RWPE2 (cell line): ENCODE measurements around the gene CHST13.
A peak's percentile ranks its signal among the peaks of the same experiment; 100 is the strongest.

ENCODE experiments used
- ATAC-seq: fragments of 200-7000 bp; cut with Tn5 transposase; 3 replicates; pipeline ENCODE4 v1.9.1; 2021; ENCODE audit warnings: low read depth
- DNase-seq: peaks from one replicate; pipeline ENCODE4 v3.0.0-alpha.2; 2020; ENCODE audit warnings: low spot score
- H3K27ac ChIP-seq: fragments of 450-650 bp; 2 replicates; pipeline ENCODE4 v1.5.1; 2017; ENCODE audit warnings: mild to moderate bottlenecking; ENCODE audit not compliant: poor library complexity, severe bottlenecking
- H3K27me3 ChIP-seq: fragments of 250-450 bp; sonication (Bioruptor Pico); 2 replicates; pipeline ENCODE4 v1.5.1; 2021; ENCODE audit warnings: mild to moderate bottlenecking, moderate library complexity; ENCODE audit not compliant: insufficient read depth, poor library complexity, severe bottlenecking
- H3K36me3 ChIP-seq: fragments of 250-450 bp; sonication (Bioruptor Pico); 2 replicates; pipeline ENCODE4 v1.5.1; 2020; ENCODE audit warnings: low read depth, mild to moderate bottlenecking, moderate library complexity
- H3K4me1 ChIP-seq: fragments of 250-450 bp; sonication (Bioruptor Pico); 2 replicates; pipeline ENCODE4 v1.5.1; 2021; ENCODE audit warnings: mild to moderate bottlenecking, moderate library complexity; ENCODE audit not compliant: insufficient read depth, poor library complexity, severe bottlenecking
- H3K4me3 ChIP-seq: fragments of 250-450 bp; sonication (Bioruptor Pico); 2 replicates; pipeline ENCODE4 v1.5.1; 2021; ENCODE audit warnings: mild to moderate bottlenecking, moderate library complexity; ENCODE audit not compliant: severe bottlenecking
- H3K9me3 ChIP-seq: fragments of 250-450 bp; sonication (Bioruptor Pico); 2 replicates; pipeline ENCODE4 v1.5.1; 2021; ENCODE audit warnings: mild to moderate bottlenecking, moderate library complexity; ENCODE audit not compliant: severe bottlenecking
- CTCF ChIP-seq: fragments of 450-650 bp; IDR thresholded peaks from one replicate; pipeline ENCODE4 v1.5.1; 2017; ENCODE audit warnings: mild to moderate bottlenecking, moderate library complexity; ENCODE audit not compliant: poor library complexity, severe bottlenecking

The CHST13 gene

GRCh38 chr3:126485176-126485897 is 38.6 kb upstream of the CHST13 start:
- Histone ChIP-seq H3K27me3 (no peaks in the 10 kb centered on the region), H3K4me1 (peaks cover 11% of the 10 kb centered on the region), H3K4me3 (no peak overlapping the region), H3K9me3 (no peaks in the 10 kb centered on the region), H3K36me3 (no peaks in the 10 kb centered on the region), H3K27ac (no peak overlapping the region)
- ATAC-seq (no peak), DNase-seq (no peak)
- TF ChIP-seq CTCF = no peak

GRCh38 chr3:126485956-126486355 is 38.0 kb upstream of the CHST13 start:
- Histone ChIP-seq H3K36me3 (no peaks in the 10 kb centered on the region), H3K27me3 (no peaks in the 10 kb centered on the region), H3K4me3 (no peak overlapping the region), H3K9me3 (no peaks in the 10 kb centered on the region), H3K27ac (peak overlapping the region; percentile 44), H3K4me1 (peaks cover 11% of the 10 kb centered on the region)
- TF ChIP-seq CTCF = no peak
- DNase-seq (no peak), ATAC-seq (no peak)

GRCh38 chr3:126486360-126486847 is 37.6 kb upstream of the CHST13 start:
- peak overlapping the region; percentile 44 for H3K27ac ChIP-seq
- TF ChIP-seq CTCF = no peak
- H3K4me3 ChIP-seq = no peak overlapping the region

GRCh38 chr3:126487151-126487771 is 36.7 kb upstream of the CHST13 start:
- DNase-seq = no peak
- H3K27ac ChIP-seq = peak overlapping the region; percentile 44
- H3K4me3 ChIP-seq = no peak overlapping the region
- no peaks in the 10 kb centered on the region for H3K36me3 ChIP-seq
- peaks cover 11% of the 10 kb centered on the region for H3K4me1 ChIP-seq
- H3K9me3 ChIP-seq = no peaks in the 10 kb centered on the region
- peak; percentile 10 for TF ChIP-seq CTCF
- H3K27me3 ChIP-seq = no peaks in the 10 kb centered on the region
- peak; percentile 79 for ATAC-seq

More at GRCh38 chr3:126486360-126486847, 37.6 kb upstream of the CHST13 start:
- Histone ChIP-seq H3K27me3 (no peaks in the 10 kb centered on the region), H3K36me3 (no peaks in the 10 kb centered on the region), H3K4me1 (peaks cover 11% of the 10 kb centered on the region), H3K9me3 (no peaks in the 10 kb centered on the region)
- ATAC-seq (no peak), DNase-seq (no peak)

GRCh38 chr3:126488185-126488584 is 35.8 kb upstream of the CHST13 start:
- DNase-seq = no peak
- Histone ChIP-seq H3K27me3 (no peaks in the 10 kb centered on the region), H3K4me3 (no peak overlapping the region), H3K9me3 (no peaks in the 10 kb centered on the region), H3K36me3 (no peaks in the 10 kb centered on the region), H3K27ac (no peak overlapping the region), H3K4me1 (peaks cover 11% of the 10 kb centered on the region)
- no peak for ATAC-seq
- no peak for TF ChIP-seq CTCF
